GM18517 (cell line): ENCODE measurements around the gene ARHGEF18.
"Not testable (repeated sequence)": the region's sequence is repeated elsewhere in the genome, so short reads cannot be mapped to it uniquely, and the experiment has no call there.

ENCODE experiments used
- ATAC-seq: cut with Tn5 transposase; IDR thresholded peaks from one replicate; pipeline ENCODE4 v1.9.1; 2021; ENCODE audit warnings: mild to moderate bottlenecking, moderate library complexity; ENCODE audit not compliant: unreplicated experiment

The ARHGEF18 gene

GRCh38 chr19:7346997-7347396 is 1.7 kb upstream of the ARHGEF18 start:
- not testable (repeated sequence) for ATAC-seq

DNA sequence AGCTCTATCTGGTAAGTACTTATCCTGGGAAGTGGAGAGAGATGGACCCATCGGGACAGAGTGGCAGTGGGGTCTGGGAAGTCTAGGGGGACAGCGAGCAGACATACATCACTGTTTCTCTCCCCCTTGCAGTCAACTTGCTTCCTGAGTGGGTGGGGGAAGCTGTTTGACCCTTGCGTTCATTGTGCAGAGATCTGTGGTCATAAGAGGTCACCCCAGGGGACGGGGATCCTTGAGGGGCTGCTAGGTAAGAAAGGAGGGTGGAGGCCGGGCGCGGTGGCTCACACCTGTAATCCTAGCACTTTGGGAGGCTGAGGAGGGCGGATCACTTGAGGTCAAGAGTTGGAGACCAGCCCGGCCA is 474 bp downstream of the ARHGEF18 start:
- no peak for ATAC-seq

GRCh38 chr19:7349961-7350711 is 1.4 kb downstream of the ARHGEF18 start:
- ATAC-seq = no peak

- ATAC-seq = no peak
Measured at GRCh38 chr19:7351861-7352260, 3.1 kb downstream of the ARHGEF18 start.

- no peak for ATAC-seq
Measured at GRCh38 chr19:7355151-7355820, 6.5 kb downstream of the ARHGEF18 start.

- ATAC-seq = no peak
Measured at GRCh38 chr19:7355871-7356270, 7.1 kb downstream of the ARHGEF18 start.

- ATAC-seq = no peak
Measured at GRCh38 chr19:7356899-7357627, 8.3 kb downstream of the ARHGEF18 start.

DNA sequence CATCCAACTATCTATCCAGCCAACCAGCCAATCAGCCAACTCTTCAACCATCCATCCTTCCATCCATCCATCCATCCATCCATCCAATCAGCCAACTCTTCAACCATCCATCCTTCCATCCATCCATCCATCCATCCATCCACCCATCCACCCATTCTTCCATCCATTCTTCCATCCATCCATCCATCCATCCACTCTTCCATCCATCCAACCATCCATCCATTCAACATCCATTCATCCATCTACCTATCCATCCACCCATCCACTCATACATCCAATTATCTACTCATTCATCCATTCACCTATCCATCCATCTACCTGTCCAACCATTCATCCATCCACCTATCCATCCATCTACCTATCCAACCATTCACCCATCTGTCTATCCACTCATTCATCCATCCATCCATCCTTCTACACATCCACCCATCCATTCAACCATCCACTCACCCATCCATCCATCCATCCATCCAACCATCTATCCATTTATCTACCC is 9.4 kb downstream of the ARHGEF18 start:
- no peak for ATAC-seq

DNA sequence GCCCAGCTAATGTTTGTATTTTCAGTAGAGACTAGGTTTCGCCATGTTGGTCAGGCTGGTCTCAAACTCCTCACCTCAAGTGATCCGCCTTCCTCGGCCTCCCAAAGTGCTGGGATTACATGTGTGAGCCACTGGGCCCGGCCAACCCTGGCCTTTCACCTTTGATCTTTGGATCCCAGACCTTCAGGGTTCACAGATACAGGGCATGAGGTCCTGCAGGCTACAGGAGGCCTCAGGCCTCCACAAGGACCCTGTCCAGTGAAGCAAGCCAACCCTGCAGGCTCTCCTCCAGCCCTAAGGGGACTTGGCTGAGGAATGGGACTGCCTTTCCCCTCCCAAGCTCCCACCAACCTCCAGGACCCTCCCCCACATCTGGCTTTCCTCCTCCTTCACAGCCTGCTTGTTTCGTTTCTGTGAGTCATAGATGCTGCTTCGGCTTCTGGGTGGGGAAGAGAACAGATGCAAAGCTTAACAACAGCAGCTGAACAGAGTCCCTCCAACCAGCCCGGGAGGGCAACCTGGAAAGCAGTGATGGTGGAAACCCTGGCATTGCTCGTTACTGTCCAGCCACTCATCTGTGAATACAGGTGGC is 11.8 kb downstream of the ARHGEF18 start:
- no peak for ATAC-seq

DNA sequence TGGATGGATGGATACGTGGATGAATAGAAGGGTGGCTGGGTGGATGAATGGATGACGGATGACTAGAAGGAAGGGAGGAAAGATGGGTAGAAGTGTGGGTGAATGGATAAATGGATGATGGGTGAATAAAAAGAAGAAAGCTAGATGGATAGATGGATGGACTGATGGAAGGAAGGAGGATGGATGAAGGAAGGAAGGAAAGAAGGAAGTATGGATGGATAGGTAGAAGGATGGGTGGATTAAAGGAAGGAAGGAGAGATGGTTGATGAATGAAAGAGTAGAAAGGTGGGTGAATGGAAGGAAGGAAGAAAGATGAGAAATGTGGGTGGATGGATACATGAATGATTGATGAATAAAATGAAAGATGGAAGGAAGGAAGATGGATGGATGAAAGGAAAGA is 14.5 kb downstream of the ARHGEF18 start:
- no peak for ATAC-seq

GRCh38 chr19:7366701-7367420 is 18.1 kb downstream of the ARHGEF18 start:
- no peak for ATAC-seq

DNA sequence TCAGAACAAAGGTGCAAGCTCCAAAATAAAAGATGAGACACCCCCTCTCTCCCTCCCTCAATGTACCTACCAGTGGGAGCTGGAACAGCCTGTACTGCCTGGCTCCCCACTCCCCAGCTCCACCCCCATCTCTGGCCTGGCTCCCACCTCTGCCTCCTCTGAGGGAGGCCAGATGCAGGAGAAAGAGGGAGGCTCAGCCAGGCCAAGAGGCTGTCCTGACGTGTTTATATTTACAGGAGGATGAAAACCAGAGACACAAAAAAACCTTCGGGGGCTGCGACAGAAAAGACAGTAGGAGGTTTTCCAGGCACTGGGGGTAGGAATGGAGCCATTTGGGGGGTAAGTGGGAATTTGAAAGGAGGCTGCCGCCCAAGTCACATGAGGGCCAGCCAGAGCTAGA is 19.7 kb downstream of the ARHGEF18 start:
- no peak for ATAC-seq

GRCh38 chr19:7368866-7369265 is 20.1 kb downstream of the ARHGEF18 start:
- not testable (repeated sequence) for ATAC-seq

GRCh38 chr19:7370546-7370945 is 21.8 kb downstream of the ARHGEF18 start:
- no peak for ATAC-seq

GRCh38 chr19:7371001-7371400 is 22.3 kb downstream of the ARHGEF18 start:
- ATAC-seq = no peak

DNA sequence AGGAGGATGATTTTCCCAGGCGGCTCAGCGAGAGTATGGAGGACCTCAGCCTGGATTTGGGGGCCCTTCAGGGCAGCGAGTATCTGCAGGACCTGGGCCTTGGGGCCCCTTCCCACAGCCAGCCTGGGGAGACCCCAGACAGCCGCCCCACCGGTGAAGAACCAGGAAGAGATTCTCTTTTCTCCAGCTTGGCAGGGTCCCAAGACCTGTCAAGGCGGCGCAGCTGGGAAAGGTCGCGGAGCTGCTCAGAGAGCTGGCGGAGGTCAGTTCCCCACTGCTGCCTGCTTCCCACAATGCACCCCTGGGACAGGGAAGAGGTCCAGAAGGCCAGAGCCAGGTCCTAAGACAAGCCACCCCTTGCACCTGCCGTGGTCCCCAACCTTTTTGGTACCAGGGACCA is 24.1 kb downstream of the ARHGEF18 start:
- ATAC-seq = no peak

GRCh38 chr19:7373862-7374261 is 25.1 kb downstream of the ARHGEF18 start:
- no peak for ATAC-seq

DNA sequence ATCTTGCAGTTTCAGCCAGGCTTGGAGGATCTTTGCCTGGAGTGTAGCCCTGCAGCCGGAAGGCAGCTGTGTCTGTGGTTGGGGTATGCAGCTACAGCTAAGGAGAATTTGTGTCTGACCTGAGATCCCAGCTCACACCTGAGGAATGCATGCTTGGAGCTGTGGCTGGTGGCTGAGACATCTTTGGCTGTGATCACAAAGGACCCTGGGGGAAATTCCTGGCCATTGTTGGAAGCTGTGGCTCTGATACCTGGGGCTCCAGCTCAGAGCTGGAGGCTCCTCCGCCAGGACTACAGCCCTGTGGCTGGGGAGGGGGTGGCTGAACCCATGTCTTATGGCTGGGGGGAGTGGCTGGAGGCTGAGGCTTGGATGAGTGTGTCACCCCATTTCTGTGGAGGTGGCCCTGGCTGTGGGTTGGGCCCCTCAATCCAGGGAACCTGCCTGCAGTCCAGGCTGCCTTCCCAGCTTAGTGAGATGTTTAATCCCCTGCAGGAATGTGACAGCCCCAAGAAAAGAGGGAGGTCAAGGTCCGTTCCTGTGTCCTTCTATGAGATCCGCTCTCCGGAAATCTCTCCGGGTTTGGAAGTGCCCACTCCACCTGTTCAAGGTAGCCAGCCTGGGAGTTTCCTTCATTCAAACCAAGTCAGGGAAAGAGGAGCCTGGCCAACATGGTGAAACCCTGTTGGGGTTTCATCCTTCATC is 27.6 kb downstream of the ARHGEF18 start:
- ATAC-seq = no peak

DNA sequence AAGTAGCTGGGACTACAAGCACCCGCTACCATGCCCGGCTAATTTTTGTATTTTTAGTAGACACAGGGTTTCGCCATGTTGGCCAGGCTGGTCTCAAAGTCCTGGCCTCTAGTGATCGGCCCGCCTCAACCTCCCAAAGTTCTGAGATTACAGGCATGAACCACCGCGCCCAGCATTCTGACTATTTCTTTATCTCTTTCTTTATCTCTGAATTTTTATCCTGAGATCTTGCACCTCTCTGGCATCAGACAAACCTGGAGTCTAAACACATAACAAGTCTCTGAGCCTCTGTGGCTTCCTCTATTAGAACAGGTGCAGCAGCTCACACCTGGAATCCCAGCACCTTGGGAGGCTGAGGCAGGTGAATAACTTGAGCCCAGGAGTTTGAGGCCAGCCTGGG is 28.5 kb downstream of the ARHGEF18 start:
- ATAC-seq = no peak

GRCh38 chr19:7381073-7381390 is 32.3 kb downstream of the ARHGEF18 start:
- no peak for ATAC-seq
